Measurements from ENCODE around the gene SPTBN1. TPM values are rescaled to one million over a fixed set of nuclear protein-coding genes. Genes with fewer than 3 reads are reported as not detected.

Gene SPTBN1
- total and polyA plus RNA-seq, 2 experiments from 2014 or later = 58.1 to 204 TPM

DNA sequence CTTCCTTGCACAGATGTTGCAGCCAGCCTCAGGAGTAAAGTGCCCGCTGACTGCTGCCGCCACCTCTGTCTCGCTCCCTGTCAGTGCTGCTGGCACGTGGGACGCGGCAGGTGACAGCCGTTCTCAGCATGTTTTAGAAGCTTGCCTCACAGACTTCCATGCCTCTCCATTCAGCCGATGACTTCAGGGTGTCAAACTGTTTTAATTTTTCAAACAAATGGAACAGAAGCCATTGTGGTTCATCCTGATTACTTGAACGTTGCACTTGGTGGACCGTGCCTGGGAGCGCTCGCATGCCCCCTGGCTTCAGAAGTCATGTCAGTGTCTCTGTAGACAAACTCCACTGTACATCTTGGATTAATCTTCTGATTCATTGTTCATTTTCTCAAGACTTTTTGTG lies 204.6 kb downstream of the SPTBN1 start (continued):
- TF ChIP-seq, protein P1, sequence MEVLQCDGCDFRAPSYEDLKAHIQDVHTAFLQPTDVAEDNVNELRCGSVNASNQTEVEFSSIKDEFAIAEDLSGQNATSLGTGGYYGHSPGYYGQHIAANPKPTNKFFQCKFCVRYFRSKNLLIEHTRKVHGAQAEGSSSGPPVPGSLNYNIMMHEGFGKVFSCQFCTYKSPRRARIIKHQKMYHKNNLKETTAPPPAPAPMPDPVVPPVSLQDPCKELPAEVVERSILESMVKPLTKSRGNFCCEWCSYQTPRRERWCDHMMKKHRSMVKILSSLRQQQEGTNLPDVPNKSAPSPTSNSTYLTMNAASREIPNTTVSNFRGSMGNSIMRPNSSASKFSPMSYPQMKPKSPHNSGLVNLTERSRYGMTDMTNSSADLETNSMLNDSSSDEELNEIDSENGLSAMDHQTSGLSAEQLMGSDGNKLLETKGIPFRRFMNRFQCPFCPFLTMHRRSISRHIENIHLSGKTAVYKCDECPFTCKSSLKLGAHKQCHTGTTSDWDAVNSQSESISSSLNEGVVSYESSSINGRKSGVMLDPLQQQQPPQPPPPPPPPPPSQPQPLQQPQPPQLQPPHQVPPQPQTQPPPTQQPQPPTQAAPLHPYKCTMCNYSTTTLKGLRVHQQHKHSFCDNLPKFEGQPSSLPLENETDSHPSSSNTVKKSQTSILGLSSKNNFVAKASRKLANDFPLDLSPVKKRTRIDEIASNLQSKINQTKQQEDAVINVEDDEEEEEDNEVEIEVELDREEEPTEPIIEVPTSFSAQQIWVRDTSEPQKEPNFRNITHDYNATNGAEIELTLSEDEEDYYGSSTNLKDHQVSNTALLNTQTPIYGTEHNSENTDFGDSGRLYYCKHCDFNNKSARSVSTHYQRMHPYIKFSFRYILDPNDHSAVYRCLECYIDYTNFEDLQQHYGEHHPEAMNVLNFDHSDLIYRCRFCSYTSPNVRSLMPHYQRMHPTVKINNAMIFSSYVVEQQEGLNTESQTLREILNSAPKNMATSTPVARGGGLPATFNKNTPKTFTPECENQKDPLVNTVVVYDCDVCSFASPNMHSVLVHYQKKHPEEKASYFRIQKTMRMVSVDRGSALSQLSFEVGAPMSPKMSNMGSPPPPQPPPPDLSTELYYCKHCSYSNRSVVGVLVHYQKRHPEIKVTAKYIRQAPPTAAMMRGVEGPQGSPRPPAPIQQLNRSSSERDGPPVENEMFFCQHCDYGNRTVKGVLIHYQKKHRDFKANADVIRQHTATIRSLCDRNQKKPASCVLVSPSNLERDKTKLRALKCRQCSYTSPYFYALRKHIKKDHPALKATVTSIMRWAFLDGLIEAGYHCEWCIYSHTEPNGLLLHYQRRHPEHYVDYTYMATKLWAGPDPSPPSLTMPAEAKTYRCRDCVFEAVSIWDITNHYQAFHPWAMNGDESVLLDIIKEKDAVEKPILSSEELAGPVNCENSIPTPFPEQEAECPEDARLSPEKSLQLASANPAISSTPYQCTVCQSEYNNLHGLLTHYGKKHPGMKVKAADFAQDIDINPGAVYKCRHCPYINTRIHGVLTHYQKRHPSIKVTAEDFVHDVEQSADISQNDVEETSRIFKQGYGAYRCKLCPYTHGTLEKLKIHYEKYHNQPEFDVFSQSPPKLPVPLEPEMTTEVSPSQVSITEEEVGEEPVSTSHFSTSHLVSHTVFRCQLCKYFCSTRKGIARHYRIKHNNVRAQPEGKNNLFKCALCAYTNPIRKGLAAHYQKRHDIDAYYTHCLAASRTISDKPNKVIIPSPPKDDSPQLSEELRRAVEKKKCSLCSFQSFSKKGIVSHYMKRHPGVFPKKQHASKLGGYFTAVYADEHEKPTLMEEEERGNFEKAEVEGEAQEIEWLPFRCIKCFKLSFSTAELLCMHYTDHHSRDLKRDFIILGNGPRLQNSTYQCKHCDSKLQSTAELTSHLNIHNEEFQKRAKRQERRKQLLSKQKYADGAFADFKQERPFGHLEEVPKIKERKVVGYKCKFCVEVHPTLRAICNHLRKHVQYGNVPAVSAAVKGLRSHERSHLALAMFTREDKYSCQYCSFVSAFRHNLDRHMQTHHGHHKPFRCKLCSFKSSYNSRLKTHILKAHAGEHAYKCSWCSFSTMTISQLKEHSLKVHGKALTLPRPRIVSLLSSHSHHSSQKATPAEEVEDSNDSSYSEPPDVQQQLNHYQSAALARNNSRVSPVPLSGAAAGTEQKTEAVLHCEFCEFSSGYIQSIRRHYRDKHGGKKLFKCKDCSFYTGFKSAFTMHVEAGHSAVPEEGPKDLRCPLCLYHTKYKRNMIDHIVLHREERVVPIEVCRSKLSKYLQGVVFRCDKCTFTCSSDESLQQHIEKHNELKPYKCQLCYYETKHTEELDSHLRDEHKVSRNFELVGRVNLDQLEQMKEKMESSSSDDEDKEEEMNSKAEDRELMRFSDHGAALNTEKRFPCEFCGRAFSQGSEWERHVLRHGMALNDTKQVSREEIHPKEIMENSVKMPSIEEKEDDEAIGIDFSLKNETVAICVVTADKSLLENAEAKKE (CRISPR knock-in tag; IDR thresholded peaks at IDR 0.05) = no peak
- no peak for TF ChIP-seq JUNB (IDR thresholded peaks at IDR 0.05; ENCODE audit: unreplicated experiment)
- no peak for TF ChIP-seq STAT1 (IDR thresholded peaks at IDR 0.05; ENCODE audit: unreplicated experiment)
- TF ChIP-seq CREB1 (CRISPR knock-in tag; IDR thresholded peaks at IDR 0.05; ENCODE audit: low read depth) = no peak

DNA sequence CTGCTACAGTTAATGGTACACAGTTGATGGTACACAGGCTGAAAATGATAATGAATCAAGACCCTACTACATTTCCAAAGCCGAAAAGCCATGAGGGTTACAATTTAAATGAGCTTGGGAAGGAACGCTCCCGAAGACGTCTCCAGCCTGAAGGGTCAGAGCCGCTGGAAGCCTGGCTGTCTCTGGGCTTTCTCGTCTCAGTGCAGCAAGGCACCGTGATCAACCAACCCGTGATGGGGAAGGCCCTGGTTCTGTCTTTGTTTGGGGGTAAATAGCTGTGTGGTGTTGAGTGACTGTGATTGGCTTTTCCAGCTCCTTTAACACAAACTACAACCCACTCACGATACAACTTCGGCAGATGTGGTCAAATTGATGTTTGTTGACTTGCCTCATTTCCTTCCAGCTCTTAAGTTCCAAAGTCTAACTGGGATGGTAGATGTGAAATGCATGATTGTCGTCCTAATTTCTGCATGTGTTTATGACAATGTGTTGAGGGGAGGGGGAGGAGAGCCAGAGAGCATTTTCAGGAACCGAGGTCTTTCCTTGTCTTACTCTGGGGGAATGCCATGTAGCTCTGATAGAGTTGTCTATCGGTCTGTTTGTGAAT lies 207.4 kb downstream of the SPTBN1 start:
- no peaks in the 10 kb centered on the region for H3K27me3 ChIP-seq (ENCODE audit: insufficient read depth)
- TF ChIP-seq, protein P2, sequence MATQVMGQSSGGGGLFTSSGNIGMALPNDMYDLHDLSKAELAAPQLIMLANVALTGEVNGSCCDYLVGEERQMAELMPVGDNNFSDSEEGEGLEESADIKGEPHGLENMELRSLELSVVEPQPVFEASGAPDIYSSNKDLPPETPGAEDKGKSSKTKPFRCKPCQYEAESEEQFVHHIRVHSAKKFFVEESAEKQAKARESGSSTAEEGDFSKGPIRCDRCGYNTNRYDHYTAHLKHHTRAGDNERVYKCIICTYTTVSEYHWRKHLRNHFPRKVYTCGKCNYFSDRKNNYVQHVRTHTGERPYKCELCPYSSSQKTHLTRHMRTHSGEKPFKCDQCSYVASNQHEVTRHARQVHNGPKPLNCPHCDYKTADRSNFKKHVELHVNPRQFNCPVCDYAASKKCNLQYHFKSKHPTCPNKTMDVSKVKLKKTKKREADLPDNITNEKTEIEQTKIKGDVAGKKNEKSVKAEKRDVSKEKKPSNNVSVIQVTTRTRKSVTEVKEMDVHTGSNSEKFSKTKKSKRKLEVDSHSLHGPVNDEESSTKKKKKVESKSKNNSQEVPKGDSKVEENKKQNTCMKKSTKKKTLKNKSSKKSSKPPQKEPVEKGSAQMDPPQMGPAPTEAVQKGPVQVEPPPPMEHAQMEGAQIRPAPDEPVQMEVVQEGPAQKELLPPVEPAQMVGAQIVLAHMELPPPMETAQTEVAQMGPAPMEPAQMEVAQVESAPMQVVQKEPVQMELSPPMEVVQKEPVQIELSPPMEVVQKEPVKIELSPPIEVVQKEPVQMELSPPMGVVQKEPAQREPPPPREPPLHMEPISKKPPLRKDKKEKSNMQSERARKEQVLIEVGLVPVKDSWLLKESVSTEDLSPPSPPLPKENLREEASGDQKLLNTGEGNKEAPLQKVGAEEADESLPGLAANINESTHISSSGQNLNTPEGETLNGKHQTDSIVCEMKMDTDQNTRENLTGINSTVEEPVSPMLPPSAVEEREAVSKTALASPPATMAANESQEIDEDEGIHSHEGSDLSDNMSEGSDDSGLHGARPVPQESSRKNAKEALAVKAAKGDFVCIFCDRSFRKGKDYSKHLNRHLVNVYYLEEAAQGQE (IDR thresholded peaks at IDR 0.05; ENCODE audit: unreplicated experiment) = no peak
- TF ChIP-seq ZNF114 (CRISPR knock-in tag; IDR thresholded peaks at IDR 0.05) (no peak), CREB1 (CRISPR knock-in tag; IDR thresholded peaks at IDR 0.05; ENCODE audit: low read depth) (no peak), JUNB (IDR thresholded peaks at IDR 0.05; ENCODE audit: unreplicated experiment) (no peak), EZH2phosphoT487 (IDR thresholded peaks at IDR 0.05; ENCODE audit: unreplicated experiment) (no peak), POLR2AphosphoS5 (IDR thresholded peaks at IDR 0.05; ENCODE audit: low read depth) (no peak)
- TF ChIP-seq, protein P3, sequence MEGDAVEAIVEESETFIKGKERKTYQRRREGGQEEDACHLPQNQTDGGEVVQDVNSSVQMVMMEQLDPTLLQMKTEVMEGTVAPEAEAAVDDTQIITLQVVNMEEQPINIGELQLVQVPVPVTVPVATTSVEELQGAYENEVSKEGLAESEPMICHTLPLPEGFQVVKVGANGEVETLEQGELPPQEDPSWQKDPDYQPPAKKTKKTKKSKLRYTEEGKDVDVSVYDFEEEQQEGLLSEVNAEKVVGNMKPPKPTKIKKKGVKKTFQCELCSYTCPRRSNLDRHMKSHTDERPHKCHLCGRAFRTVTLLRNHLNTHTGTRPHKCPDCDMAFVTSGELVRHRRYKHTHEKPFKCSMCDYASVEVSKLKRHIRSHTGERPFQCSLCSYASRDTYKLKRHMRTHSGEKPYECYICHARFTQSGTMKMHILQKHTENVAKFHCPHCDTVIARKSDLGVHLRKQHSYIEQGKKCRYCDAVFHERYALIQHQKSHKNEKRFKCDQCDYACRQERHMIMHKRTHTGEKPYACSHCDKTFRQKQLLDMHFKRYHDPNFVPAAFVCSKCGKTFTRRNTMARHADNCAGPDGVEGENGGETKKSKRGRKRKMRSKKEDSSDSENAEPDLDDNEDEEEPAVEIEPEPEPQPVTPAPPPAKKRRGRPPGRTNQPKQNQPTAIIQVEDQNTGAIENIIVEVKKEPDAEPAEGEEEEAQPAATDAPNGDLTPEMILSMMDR (conservative IDR thresholded peaks at IDR 0.05; ENCODE audit: low read depth in 2 of 2) = no peak

More for the DNA sequence above, 207.4 kb downstream of the SPTBN1 start:
- H3K4me3 Mint-ChIP-seq = no peak overlapping the region
- ATAC-seq (no peak), DNase-seq (ENCODE audit: low spot score) (no peak)
- Histone ChIP-seq H3K79me2 (replicated peaks; ENCODE audit: insufficient read depth) (no peaks in the 10 kb centered on the region; the same call in 1 of the 2 replicates), H3K36me3 (ENCODE audit: insufficient read depth) (peaks cover 50% of the 10 kb centered on the region), H3K4me3 (no peak overlapping the region), H3K27ac (ENCODE audit: low read depth) (no peak overlapping the region), H3K9me2 (ENCODE audit: insufficient read depth) (no peaks in the 10 kb centered on the region), H4K20me1 (replicated peaks; ENCODE audit: insufficient read depth) (peaks cover 7% of the 10 kb centered on the region), H3K4me2 (no peak overlapping the region), H3K4me1 (ENCODE audit: insufficient read depth) (peaks cover 5% of the 10 kb centered on the region; the same call in 1 of the 2 replicates), H3F3A (replicated peaks; ENCODE audit: low read depth) (0 out of 2 replicates have a peak, but pooled peaks cover 6% of the 10 kb centered on the region), H2AFZ (no peak overlapping the region)
- H3K27ac Mint-ChIP-seq = 0 out of 2 replicates have a peak overlapping the region, but pooled peaks have one; percentile 42
- peaks cover 85% of the 10 kb centered on the region for H3K36me3 Mint-ChIP-seq (ENCODE audit: low read depth)
- no peaks in the 10 kb centered on the region for H3K9me3 Mint-ChIP-seq
- peaks cover 7% of the 10 kb centered on the region; the same call in 2 of the 3 replicates for H3K4me1 Mint-ChIP-seq
- no peaks in the 10 kb centered on the region for H3K27me3 Mint-ChIP-seq (ENCODE audit: insufficient read depth, low read depth, poor library complexity)

Data from GM23338 (cell line).